B cell (primary cell): ENCODE results near the gene MRPS21.

ENCODE experiments used
- EZH2 ChIP-seq: IDR thresholded peaks from 2 replicates; pipeline ENCODE4 v1.6.1; 2012; ENCODE audit warnings: borderline replicate concordance, low read depth, mild to moderate bottlenecking, moderate library complexity, low read length; ENCODE audit not compliant: insufficient read depth, poor library complexity, severe bottlenecking
- TF ChIP-seq, protein P1 (sequence below): fragments of 200-600 bp; IDR thresholded peaks from one replicate; pipeline ENCODE4 v1.8.0; 2022; ENCODE audit warnings: antibody characterized with exemption, mild to moderate bottlenecking

DNA sequence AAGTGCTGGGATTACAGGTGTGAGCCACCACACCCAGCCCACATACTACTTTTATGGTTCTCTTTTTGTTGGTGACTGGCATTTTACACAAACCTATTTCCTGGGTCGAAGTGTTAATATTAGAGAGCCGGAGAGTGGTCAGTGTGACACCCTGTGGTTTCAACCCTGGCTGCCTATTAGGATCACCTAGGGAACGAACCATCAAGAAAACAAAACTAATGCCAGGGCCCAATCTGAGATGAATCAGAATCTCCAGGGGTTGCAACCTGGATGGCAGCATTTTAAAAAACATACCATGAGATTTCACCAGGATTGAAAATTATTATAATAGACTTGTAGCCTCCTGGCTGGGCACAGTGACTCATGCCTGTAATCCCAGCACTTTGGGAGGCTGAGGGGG is 6.1 kb downstream of the MRPS21 start:
- TF ChIP-seq, protein P1, sequence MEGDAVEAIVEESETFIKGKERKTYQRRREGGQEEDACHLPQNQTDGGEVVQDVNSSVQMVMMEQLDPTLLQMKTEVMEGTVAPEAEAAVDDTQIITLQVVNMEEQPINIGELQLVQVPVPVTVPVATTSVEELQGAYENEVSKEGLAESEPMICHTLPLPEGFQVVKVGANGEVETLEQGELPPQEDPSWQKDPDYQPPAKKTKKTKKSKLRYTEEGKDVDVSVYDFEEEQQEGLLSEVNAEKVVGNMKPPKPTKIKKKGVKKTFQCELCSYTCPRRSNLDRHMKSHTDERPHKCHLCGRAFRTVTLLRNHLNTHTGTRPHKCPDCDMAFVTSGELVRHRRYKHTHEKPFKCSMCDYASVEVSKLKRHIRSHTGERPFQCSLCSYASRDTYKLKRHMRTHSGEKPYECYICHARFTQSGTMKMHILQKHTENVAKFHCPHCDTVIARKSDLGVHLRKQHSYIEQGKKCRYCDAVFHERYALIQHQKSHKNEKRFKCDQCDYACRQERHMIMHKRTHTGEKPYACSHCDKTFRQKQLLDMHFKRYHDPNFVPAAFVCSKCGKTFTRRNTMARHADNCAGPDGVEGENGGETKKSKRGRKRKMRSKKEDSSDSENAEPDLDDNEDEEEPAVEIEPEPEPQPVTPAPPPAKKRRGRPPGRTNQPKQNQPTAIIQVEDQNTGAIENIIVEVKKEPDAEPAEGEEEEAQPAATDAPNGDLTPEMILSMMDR, result no peak
- TF ChIP-seq EZH2, result no peak
